ENCODE results near the gene AGPAT1.
A peak's percentile ranks its signal among the peaks of the same experiment; 100 is the strongest.

Gene AGPAT1

GRCh38 chr6:32154514-32155161 lies 21.2 kb downstream of the AGPAT1 start:
- peak; percentile 88 for DNase-seq (ENCODE audit: low spot score)
- peak; percentile 79 for TF ChIP-seq CTCF (IDR thresholded peaks at IDR 0.05; ENCODE audit: extremely low read depth, missing control alignments)

GRCh38 chr6:32153564-32154513 lies 22.0 kb downstream of the AGPAT1 start, which contains the start of gene PPT2:
Gene PPT2, plus strand, starts transcription at chr6:32154141. Its CDS starts 454 bp downstream, at chr6:32154595.
- DNase-seq (ENCODE audit: low spot score), result peak; percentile 71
- no peak for TF ChIP-seq CTCF (IDR thresholded peaks at IDR 0.05; ENCODE audit: extremely low read depth, missing control alignments)

GRCh38 chr6:32152769-32153563 lies 22.9 kb downstream of the AGPAT1 start:
- no peak for DNase-seq (ENCODE audit: low spot score)
- no peak for TF ChIP-seq CTCF (IDR thresholded peaks at IDR 0.05; ENCODE audit: extremely low read depth, missing control alignments)

- DNase-seq (ENCODE audit: low spot score), result no peak
- no peak for TF ChIP-seq CTCF (IDR thresholded peaks at IDR 0.05; ENCODE audit: extremely low read depth, missing control alignments)
These were observed 23.8 kb downstream of the AGPAT1 start, which contains the start of gene PRRT1 for GRCh38 chr6:32151863-32152768. Gene PRRT1, minus strand, starts transcription at chr6:32151939. Its CDS starts 112 bp downstream, at chr6:32151827.

- TF ChIP-seq CTCF (IDR thresholded peaks at IDR 0.05; ENCODE audit: extremely low read depth, missing control alignments), result no peak
- DNase-seq (ENCODE audit: low spot score), result no peak
These were observed 24.6 kb downstream of the AGPAT1 start for GRCh38 chr6:32151181-32151862.

Measured in GM20000 (cell line).